NB4 (cell line): ENCODE data around the gene PINK1.

ENCODE experiments used
- DNase-seq: peaks from one replicate; pipeline ENCODE4 v3.0.0; 2010; ENCODE audit warnings: low read depth
- H3K4me3 ChIP-seq: one replicate; pipeline ENCODE4 v1.5.1; 2011; ENCODE audit warnings: mild to moderate bottlenecking, low read depth, low read length, moderate library complexity
- MYC ChIP-seq: IDR thresholded peaks from 2 replicates; pipeline ENCODE4 v1.6.1; 2011; ENCODE audit warnings: low read depth, low read length
- POLR2A ChIP-seq: IDR thresholded peaks from 2 replicates; pipeline ENCODE4 v1.6.1; 2011; ENCODE audit warnings: mild to moderate bottlenecking; ENCODE audit not compliant: insufficient read length; ENCODE audit errors: extremely low read depth
- TF ChIP-seq, protein P1 (sequence below): IDR thresholded peaks from one replicate; pipeline ENCODE4 v1.5.1; 2012; ENCODE audit warnings: low read depth, low read length
- TF ChIP-seq, protein P2 (sequence below): IDR thresholded peaks from 2 replicates; pipeline ENCODE4 v1.6.1; 2011; ENCODE audit warnings: low read depth, low read length

Gene PINK1

DNA sequence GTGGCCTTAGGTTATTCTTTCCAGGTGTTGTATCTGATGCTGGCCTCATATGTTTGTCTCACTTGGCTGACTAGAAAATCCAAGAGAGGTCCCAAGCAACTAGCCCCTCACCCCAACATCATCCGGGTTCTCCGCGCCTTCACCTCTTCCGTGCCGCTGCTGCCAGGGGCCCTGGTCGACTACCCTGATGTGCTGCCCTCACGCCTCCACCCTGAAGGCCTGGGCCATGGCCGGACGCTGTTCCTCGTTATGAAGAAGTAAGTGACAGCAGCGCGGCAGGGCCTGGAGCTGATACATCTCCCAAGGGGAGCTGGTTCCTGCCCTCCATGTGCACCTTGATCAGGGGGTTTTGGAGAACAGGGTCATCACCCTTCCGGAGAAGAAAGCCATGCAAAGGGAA is 11.2 kb downstream of the PINK1 start:
- H3K4me3 ChIP-seq = no peak overlapping the region
- no peak for DNase-seq
- TF ChIP-seq, protein P1, sequence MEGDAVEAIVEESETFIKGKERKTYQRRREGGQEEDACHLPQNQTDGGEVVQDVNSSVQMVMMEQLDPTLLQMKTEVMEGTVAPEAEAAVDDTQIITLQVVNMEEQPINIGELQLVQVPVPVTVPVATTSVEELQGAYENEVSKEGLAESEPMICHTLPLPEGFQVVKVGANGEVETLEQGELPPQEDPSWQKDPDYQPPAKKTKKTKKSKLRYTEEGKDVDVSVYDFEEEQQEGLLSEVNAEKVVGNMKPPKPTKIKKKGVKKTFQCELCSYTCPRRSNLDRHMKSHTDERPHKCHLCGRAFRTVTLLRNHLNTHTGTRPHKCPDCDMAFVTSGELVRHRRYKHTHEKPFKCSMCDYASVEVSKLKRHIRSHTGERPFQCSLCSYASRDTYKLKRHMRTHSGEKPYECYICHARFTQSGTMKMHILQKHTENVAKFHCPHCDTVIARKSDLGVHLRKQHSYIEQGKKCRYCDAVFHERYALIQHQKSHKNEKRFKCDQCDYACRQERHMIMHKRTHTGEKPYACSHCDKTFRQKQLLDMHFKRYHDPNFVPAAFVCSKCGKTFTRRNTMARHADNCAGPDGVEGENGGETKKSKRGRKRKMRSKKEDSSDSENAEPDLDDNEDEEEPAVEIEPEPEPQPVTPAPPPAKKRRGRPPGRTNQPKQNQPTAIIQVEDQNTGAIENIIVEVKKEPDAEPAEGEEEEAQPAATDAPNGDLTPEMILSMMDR = no peak
- TF ChIP-seq POLR2A = no peak
- TF ChIP-seq MYC = no peak
- TF ChIP-seq, protein P2, sequence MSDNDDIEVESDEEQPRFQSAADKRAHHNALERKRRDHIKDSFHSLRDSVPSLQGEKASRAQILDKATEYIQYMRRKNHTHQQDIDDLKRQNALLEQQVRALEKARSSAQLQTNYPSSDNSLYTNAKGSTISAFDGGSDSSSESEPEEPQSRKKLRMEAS = no peak

DNA sequence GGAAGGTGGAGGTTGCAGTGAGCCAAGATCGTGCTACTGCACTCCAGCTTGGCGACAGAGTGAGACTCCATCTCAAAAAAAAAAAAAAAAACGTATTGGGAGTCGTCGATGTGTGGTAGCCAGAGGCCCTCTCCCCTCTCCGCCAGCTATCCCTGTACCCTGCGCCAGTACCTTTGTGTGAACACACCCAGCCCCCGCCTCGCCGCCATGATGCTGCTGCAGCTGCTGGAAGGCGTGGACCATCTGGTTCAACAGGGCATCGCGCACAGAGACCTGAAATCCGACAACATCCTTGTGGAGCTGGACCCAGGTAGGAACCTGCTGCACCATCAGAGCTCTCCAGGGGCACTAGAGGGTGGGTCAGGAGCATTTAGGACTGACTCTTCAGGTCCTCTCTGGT is 12.2 kb downstream of the PINK1 start:
- H3K4me3 ChIP-seq = no peak overlapping the region
- TF ChIP-seq, protein P2 = no peak
- TF ChIP-seq MYC (no peak), POLR2A (no peak)
- TF ChIP-seq, protein P1 = no peak
- DNase-seq = no peak

DNA sequence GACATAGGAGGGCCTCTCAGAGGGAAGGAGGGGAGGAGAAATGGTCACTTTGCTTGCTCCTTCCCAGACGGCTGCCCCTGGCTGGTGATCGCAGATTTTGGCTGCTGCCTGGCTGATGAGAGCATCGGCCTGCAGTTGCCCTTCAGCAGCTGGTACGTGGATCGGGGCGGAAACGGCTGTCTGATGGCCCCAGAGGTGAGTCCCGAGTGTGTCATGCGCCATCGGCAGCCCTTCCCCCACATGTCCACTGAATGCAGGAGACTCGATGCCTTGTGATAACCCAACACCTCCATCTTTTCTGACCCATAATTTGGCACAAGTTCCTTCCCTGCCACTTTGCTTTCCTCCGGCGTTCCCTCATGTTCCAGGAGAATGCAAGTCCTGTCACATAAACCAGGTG is 15.2 kb downstream of the PINK1 start:
- no peak for DNase-seq
- TF ChIP-seq MYC (no peak), POLR2A (no peak)
- TF ChIP-seq, protein P1 = no peak
- TF ChIP-seq, protein P2 = no peak
- no peak overlapping the region for H3K4me3 ChIP-seq

DNA sequence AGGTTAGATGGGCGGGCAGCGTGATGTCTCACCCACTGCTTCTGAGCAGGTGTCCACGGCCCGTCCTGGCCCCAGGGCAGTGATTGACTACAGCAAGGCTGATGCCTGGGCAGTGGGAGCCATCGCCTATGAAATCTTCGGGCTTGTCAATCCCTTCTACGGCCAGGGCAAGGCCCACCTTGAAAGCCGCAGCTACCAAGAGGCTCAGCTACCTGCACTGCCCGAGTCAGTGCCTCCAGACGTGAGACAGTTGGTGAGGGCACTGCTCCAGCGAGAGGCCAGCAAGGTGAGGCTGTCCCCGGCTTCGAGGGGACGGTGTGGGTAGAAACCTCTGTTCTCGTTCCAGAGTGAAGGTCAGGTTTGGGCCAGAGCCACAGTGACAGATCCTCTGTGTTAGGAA is 15.7 kb downstream of the PINK1 start:
- no peak for DNase-seq
- TF ChIP-seq, protein P1 = no peak
- TF ChIP-seq, protein P2 = no peak
- TF ChIP-seq POLR2A (no peak), MYC (no peak)
- no peak overlapping the region for H3K4me3 ChIP-seq

DNA sequence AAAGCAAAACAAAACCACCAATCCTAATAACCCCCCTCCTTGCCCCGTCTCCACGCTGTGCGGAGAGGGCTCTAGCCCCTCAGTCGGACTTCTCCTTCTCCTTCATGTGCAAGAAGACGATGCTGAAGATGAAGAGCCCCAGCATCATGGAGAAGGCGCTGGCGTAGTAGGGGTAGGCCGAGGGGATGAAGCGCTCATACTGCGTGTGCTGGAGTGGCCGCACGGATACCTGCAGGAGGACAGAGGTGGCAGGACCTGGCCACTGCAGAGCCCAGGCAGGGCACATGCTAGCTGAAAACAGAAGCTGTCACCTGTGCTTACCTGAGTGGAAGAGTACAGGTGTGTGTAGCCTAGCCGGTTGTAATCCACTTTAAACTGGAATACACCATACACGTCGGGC is 19.0 kb downstream of the PINK1 start:
- no peak for DNase-seq
- no peak overlapping the region for H3K4me3 ChIP-seq
- TF ChIP-seq, protein P2 = no peak
- TF ChIP-seq, protein P1 = no peak
- TF ChIP-seq MYC (no peak), POLR2A (no peak)

DNA sequence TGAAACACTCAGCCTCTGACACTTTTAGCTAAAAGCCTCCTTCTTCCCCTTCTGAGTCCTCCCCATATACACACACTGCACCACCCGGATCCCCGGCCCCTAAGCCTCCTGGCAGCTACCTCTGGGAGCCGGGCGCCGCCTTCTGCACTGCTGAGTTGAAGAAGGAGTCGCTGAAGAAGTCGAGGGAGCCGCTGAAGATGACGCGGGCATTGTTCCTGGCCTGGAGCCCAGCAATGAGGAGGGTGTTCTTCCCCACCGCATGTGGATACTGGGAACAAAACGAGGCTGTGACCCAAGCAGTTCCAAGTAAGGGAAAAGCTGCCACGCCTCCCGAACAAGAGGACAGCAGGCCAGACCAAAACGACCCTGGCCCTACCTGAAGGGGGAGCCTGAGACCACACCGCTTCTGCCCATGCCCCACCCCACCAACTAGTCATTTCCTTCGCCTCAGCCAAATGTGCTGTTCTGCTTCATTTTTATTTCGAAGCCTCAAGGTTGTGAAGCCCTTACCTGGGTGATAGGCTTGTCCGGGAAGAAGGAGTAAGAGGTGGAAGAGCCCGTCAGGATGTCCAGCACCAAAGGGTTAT is 20.9 kb downstream of the PINK1 start:
- TF ChIP-seq MYC (no peak), POLR2A (no peak)
- TF ChIP-seq, protein P2 = no peak
- TF ChIP-seq, protein P1 = no peak
- no peak overlapping the region for H3K4me3 ChIP-seq
- DNase-seq = no peak
